Spinal cord (tissue), 10 donors: ENCODE measurements around the gene NIP7. TPM values are rescaled to one million over a fixed set of nuclear protein-coding genes. Genes with fewer than 3 reads are reported as not detected.

Source experiments
- DNase-seq, 6 donors: peaks; one replicate each; pipeline versions ENCODE4 v3.0.0 to v3.0.0-alpha.2; 2013 to 2015; ENCODE audit warnings: low spot score in 6 of 6, low read depth in 4 of 6
- H3K27ac ChIP-seq: one replicate; pipeline ENCODE4 v1.5.1; 2013; ENCODE audit warnings: low read depth, low read length, control low read depth
- H3K27me3 ChIP-seq: one replicate; pipeline ENCODE4 v1.6.1; 2013; ENCODE audit warnings: low read length; ENCODE audit not compliant: control insufficient read depth, insufficient read depth
- H3K36me3 ChIP-seq: one replicate; pipeline ENCODE4 v1.6.1; 2013; ENCODE audit warnings: low read length; ENCODE audit not compliant: control insufficient read depth, insufficient read depth
- H3K4me1 ChIP-seq: one replicate; pipeline ENCODE4 v1.6.1; 2013; ENCODE audit warnings: low read length; ENCODE audit not compliant: control insufficient read depth, insufficient read depth
- H3K4me3 ChIP-seq: one replicate; pipeline ENCODE4 v1.5.1; 2013; ENCODE audit warnings: low read depth, low read length, control low read depth
- H3K9me3 ChIP-seq: one replicate; pipeline ENCODE4 v1.6.1; 2013; ENCODE audit warnings: low read length; ENCODE audit not compliant: control insufficient read depth, insufficient read depth
- WGBS: methylation state at CpG from one replicate; pipeline ENCODE4 v1.1.5; 2013; ENCODE audit warnings: missing lambda C conversion rate; ENCODE audit not compliant: insufficient coverage; 5-methylcytosine and 5-hydroxymethylcytosine counted together
- polyA plus RNA-seq, 2 donors: library from polyadenylated mRNA; unstranded; fragments of 120-200 nt; gene quantifications; one replicate each; pipeline ENCODE4 v1.2.1, GENCODE V29; 2013; ENCODE audit not compliant: insufficient read length in 2 of 2
- total RNA-seq, 2 donors: library from RNA; depleted of rRNA in 1 of 2; stranded (reverse); fragments of 120-200 nt in 1 of 2; fragments of >200 nt in 1 of 2; gene quantifications; one replicate each; pipeline versions ENCODE4 v1.2.3 to v1.2.4, GENCODE V29; 2013 to 2014
- donor health status: healthy.

NIP7 gene
- total and polyA plus RNA-seq, 4 donors: 15.5 to 19.1 (median 16.6) TPM

DNA sequence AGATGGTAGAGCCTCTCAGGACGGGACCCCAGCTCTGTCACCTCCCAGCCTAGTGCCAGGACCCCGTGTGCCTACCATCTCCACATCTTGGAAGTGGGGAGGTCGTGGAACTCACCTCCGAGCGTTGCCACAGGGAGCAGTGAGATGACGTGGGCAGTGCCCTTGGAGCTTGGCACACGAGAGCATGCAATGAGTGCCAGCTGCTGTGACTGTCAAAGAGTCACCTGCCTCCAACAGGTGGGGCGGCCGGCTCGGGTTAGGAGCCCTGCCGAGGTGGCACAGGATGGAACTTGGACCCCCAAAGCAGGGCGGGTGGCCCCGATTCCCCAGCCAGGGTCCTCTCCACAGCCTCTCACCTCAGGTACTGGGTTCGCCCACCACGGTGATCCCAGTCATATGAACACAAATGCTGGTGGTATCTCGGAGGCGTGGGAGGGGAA lies 23.0 kb upstream of the NIP7 start:
- Histone ChIP-seq H3K27ac (peak overlapping the region; percentile 15), H3K36me3 (peaks cover 82% of the 10 kb centered on the region), H3K4me1 (peaks cover 16% of the 10 kb centered on the region), H3K4me3 (no peak overlapping the region), H3K27me3 (no peaks in the 10 kb centered on the region), H3K9me3 (no peaks in the 10 kb centered on the region)
- DNase-seq: no peak
- 99% methylated on average over 15 of the region's 17 CpGs for WGBS

DNA sequence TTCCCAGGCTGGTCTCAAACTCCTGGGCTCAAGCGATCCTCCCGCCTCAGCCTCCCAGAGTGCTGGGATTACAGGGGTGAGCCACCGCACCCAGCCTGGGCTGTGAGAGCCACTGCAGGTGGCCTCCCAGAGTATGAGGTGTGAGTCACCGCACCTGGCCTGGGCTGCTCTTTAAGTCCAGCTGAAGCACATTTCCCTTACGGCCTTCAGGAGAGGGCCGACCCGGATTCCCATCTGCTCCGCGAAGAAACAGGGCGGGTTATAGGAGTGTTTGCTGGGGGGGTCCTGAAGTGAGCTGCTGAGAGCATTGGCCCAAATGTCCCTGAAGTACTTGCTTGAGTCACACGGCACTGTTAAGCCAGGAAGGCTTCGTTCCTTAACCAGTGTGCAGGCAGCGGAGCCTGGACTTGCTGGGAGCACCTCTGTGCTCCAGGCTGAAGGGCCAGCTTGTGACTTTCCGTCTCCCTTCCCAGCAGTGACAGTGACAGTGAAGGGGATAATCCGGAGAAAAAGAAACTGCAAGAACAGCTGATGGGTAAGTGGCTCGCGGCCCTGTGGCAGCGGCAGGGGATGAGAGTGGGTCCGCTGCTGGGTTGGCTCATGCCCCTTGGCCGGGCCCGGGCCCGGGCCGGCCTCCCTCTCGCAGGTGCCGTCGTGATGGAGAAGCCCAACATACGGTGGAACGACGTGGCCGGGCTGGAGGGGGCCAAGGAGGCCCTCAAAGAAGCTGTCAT lies 21.2 kb upstream of the NIP7 start:
- H3K27ac ChIP-seq: no peak overlapping the region
- WGBS: 95% methylated on average over 30 of the region's 30 CpGs
- no peaks in the 10 kb centered on the region for H3K9me3 ChIP-seq
- no peak for DNase-seq
- H3K36me3 ChIP-seq: peaks cover 95% of the 10 kb centered on the region
- no peaks in the 10 kb centered on the region for H3K27me3 ChIP-seq
- H3K4me1 ChIP-seq: peaks cover 6% of the 10 kb centered on the region
- H3K4me3 ChIP-seq: no peak overlapping the region

GRCh38 chr16:69318911-69319289 lies 20.7 kb upstream of the NIP7 start:
- Histone ChIP-seq H3K4me1 (peaks cover 6% of the 10 kb centered on the region), H3K27me3 (no peaks in the 10 kb centered on the region), H3K36me3 (peaks cover 97% of the 10 kb centered on the region), H3K4me3 (no peak overlapping the region), H3K27ac (no peak overlapping the region), H3K9me3 (no peaks in the 10 kb centered on the region)
- WGBS: 80% methylated on average over 10 of the region's 10 CpGs
- DNase-seq: no peak

- no peak overlapping the region for H3K27ac ChIP-seq
- WGBS: 95% methylated on average over 9 of the region's 9 CpGs
- peaks cover 99% of the 10 kb centered on the region for H3K36me3 ChIP-seq
- H3K4me3 ChIP-seq: no peak overlapping the region
- no peaks in the 10 kb centered on the region for H3K27me3 ChIP-seq
- H3K9me3 ChIP-seq: no peaks in the 10 kb centered on the region
- peaks cover 6% of the 10 kb centered on the region for H3K4me1 ChIP-seq
- no peak for DNase-seq
Measured at GRCh38 chr16:69319381-69319780, 20.2 kb upstream of the NIP7 start.

DNA sequence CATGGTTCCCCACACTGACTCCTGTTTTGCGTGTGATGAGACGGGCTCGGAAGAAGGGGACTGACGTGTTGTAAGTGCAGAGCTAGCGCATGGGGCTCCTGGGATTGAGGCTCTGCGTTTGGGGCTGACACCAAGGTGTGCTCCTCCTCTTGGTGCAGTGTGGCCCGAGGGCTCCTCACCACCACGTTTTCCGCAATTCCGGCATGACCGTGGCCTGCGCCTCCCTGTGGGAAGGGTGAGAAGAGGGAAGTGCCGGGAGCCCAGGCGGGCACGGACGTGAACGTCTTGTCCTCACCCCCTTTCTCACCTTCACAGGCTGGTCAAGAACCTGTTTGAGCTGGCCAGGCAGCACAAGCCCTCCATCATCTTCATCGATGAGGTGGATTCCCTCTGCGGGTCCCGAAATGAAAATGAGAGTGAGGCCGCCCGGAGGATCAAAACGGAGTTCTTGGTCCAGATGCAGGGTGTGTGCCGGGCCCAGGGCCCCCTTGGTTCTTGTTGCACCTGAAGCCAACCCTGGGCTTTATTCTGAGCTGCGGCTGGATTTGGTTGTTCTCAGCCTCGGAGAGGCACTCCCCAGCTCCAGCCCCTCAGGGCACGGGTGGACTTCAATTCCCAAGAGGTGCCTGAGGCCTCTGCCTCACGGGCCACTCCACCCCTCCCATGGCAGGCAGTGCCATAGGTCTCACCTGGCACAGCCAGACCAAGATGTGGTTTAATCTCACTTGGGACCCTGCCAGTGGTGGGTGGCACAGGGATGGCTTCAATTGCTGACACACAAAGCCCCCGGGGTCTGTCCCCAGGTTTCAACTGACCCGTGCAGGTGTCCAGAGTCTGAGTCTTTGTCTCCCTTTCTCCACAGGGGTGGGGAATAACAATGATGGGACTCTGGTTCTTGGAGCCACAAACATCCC lies 19.5 kb upstream of the NIP7 start:
- H3K27ac ChIP-seq: no peak overlapping the region

DNA sequence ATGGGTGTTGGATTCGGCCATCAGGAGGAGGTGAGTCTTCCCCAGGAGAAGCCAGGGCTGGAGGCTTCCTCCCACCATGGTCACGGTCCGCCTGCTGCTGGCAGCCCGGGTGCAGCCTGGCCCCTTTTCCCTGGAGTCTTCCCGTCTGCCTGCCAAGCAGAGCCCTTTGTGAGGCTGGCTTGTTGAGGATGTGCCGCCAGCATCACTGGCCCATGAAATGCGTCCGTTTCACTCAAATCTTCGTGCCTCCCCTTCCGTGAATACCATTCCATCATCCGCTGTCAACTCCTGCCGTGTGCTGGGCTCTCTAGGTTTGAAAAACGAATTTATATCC lies 18.9 kb upstream of the NIP7 start:
- no peak overlapping the region for H3K27ac ChIP-seq
- 80% methylated on average over 13 of the region's 13 CpGs for WGBS

More for the DNA sequence above, 19.5 kb upstream of the NIP7 start:
- no peaks in the 10 kb centered on the region for H3K27me3 ChIP-seq
- no peak overlapping the region for H3K4me3 ChIP-seq
- peaks cover 99% of the 10 kb centered on the region for H3K36me3 ChIP-seq
- 93% methylated on average over 18 of the region's 30 CpGs for WGBS
- H3K4me1 ChIP-seq: peaks cover 6% of the 10 kb centered on the region
- no peaks in the 10 kb centered on the region for H3K9me3 ChIP-seq
- no peak for DNase-seq

DNA sequence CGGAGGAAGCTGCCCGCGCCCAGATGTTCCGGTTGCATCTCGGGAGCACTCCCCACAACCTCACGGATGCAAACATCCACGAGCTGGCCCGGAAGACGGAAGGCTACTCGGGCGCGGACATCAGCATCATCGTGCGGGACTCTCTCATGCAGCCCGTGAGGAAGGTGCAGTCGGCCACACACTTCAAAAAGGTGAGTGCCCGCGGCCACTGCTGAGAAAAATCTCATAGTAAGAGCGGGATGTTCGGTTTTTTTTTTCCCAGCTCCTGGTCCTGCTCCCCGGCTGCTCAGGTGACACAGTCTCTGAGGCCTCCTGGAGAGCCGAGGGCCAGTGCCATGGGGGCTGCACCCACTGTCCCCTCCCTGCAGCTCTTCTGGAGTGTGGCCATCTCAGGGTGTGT lies 18.5 kb upstream of the NIP7 start:
- H3K4me3 ChIP-seq: no peak overlapping the region
- WGBS: 90% methylated on average over 22 of the region's 22 CpGs
- H3K27ac ChIP-seq: no peak overlapping the region
- no peaks in the 10 kb centered on the region for H3K9me3 ChIP-seq
- no peak for DNase-seq
- no peaks in the 10 kb centered on the region for H3K27me3 ChIP-seq
- H3K4me1 ChIP-seq: peaks cover 5% of the 10 kb centered on the region
- peaks cover 99% of the 10 kb centered on the region for H3K36me3 ChIP-seq

More for the DNA sequence above, 18.9 kb upstream of the NIP7 start:
- Histone ChIP-seq H3K27me3 (no peaks in the 10 kb centered on the region), H3K4me1 (peaks cover 6% of the 10 kb centered on the region), H3K9me3 (no peaks in the 10 kb centered on the region), H3K4me3 (no peak overlapping the region), H3K36me3 (peaks cover 99% of the 10 kb centered on the region)
- no peak for DNase-seq

- DNase-seq: no peak
- no peaks in the 10 kb centered on the region for H3K27me3 ChIP-seq
- H3K4me3 ChIP-seq: no peak overlapping the region
- WGBS: 87% methylated on average over 7 of the region's 7 CpGs
- peaks cover 94% of the 10 kb centered on the region for H3K36me3 ChIP-seq
- H3K27ac ChIP-seq: no peak overlapping the region
- H3K9me3 ChIP-seq: no peaks in the 10 kb centered on the region
- peaks cover 8% of the 10 kb centered on the region for H3K4me1 ChIP-seq
Measured at GRCh38 chr16:69322343-69322742, 17.2 kb upstream of the NIP7 start.

GRCh38 chr16:69323415-69323814 lies 16.2 kb upstream of the NIP7 start:
- DNase-seq: no peak
- Histone ChIP-seq H3K4me3 (no peak overlapping the region), H3K4me1 (peaks cover 15% of the 10 kb centered on the region), H3K27ac (no peak overlapping the region), H3K36me3 (peaks cover 88% of the 10 kb centered on the region), H3K9me3 (no peaks in the 10 kb centered on the region), H3K27me3 (no peaks in the 10 kb centered on the region)
- WGBS: 98% methylated on average over 9 of the region's 14 CpGs
